Measurements from ENCODE around the gene MTMR12. TPM values are rescaled to one million over a fixed set of nuclear protein-coding genes. Genes with fewer than 3 reads are reported as not detected.

MTMR12 gene, protein sequence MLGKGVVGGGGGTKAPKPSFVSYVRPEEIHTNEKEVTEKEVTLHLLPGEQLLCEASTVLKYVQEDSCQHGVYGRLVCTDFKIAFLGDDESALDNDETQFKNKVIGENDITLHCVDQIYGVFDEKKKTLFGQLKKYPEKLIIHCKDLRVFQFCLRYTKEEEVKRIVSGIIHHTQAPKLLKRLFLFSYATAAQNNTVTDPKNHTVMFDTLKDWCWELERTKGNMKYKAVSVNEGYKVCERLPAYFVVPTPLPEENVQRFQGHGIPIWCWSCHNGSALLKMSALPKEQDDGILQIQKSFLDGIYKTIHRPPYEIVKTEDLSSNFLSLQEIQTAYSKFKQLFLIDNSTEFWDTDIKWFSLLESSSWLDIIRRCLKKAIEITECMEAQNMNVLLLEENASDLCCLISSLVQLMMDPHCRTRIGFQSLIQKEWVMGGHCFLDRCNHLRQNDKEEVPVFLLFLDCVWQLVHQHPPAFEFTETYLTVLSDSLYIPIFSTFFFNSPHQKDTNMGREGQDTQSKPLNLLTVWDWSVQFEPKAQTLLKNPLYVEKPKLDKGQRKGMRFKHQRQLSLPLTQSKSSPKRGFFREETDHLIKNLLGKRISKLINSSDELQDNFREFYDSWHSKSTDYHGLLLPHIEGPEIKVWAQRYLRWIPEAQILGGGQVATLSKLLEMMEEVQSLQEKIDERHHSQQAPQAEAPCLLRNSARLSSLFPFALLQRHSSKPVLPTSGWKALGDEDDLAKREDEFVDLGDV
- total RNA-seq (2012; rRNA removed): 20.3 and 21.3 TPM in 2 replicates
- polyA plus RNA-seq (2012; rRNA removed): 10.2 and 11.1 TPM in 2 replicates
- 4.4 and 5.4 TPM in 2 replicates for polyA plus RNA-seq (2012; cell fraction: cytosol; rRNA removed)
- 4.1 and 12.2 TPM in 2 replicates for polyA plus RNA-seq (2012; cell fraction: nucleus; rRNA removed; ENCODE audit: low replicate concordance)
- percentile 75 among the genes with signal in this experiment for Bru-seq, nascent RNA
- percentile 73 among the genes with signal in this experiment for BruChase-seq, experiment 1, labeled RNA remaining after a 6-hour chase
- BruChase-seq, experiment 2, labeled RNA remaining after a 2-hour chase: percentile 73 among the genes with signal in this experiment
- long read RNA-seq, partial matches to known transcripts: 3 of 56 reads
- long read RNA-seq, other reads (novel, unspliced or antisense): 52 of 56 reads

DNA sequence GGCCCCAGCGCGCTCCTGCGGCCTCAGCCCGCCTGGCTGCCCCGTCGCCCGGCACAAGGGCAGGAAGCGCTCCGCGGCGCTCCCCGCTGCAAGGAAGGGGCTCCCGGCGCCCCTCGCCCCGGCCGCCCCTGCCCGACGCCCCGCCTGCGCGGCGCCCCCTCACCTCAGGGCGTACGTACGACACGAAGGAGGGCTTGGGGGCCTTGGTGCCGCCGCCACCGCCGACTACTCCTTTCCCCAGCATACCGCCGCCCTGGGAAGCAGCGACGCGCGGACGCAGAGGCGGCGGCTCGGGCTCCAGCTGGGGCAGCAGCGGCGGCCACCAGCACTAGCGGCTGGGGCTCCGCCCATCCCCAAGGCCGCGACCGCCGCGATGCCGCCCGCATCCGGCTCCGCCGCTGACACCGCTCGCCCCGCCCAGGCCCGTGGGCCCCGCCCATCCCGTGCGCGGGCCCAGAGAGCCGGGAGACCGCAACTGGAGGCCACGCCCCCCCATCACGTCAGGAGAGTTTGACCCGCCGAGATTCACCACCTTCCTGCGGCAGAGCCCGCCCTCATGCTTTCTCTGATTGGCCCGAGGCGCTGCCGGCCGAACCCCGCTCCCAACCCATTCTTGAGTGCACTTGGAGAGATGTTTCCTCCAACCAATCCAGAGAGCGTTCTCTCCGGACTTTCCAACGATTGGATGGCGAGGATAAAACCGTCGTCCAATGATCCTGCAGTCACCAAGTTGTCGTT, at the start of gene MTMR12:
TSS of gene MTMR12 (minus strand) at position 345 of the 738 bp plus-strand sequence. CDS start at position 244, 101 bp downstream.
- H3K9me3 ChIP-seq (ENCODE audit: control insufficient read depth, insufficient read depth, low read length): no peaks in the 10 kb centered on the region
- 0 out of 2 replicates have a peak within 1 kb of the TSS, but pooled peaks have one; percentile 3 for H4K91ac ChIP-seq (ENCODE audit: insufficient read depth, low read depth, low read length)
- H2BK120ac ChIP-seq (ENCODE audit: low read depth, low read length): peak within 1 kb of the TSS; percentile 18; the same call in 1 of the 2 replicates
- H4K5ac ChIP-seq (ENCODE audit: low read depth, low read length): no peak within 1 kb of the TSS
- peaks cover 6% of the 10 kb centered on the region; the same call in 1 of the 2 replicates for H4K20me1 ChIP-seq (ENCODE audit: insufficient read depth, low read length)
- peaks cover 14 to 40% of the 10 kb centered on the region in 2 experiments; a peak in 3 of 4 replicates for H3K79me1 ChIP-seq (ENCODE audit: low read depth in 1 of 2, low read length in 2 of 2)
- H2BK20ac ChIP-seq (ENCODE audit: low read depth, low read length): no peak within 1 kb of the TSS; the same call in 1 of the 2 replicates
- peak within 1 kb of the TSS; percentile 78 for H3K9ac ChIP-seq (ENCODE audit: low read depth, low read length)
- peak within 1 kb of the TSS; percentile 78 for H3K14ac ChIP-seq (replicated peaks; ENCODE audit: low read depth, low read length)
- H3K56ac ChIP-seq (ENCODE audit: extremely low read depth, insufficient read depth, low read length): peak within 1 kb of the TSS; percentile 66; the same call in 1 of the 2 replicates
- no peaks in the 10 kb centered on the region; the same call in 1 of the 2 replicates for H3K36me3 ChIP-seq (ENCODE audit: control insufficient read depth, insufficient read depth, low read length)
- H2BK5ac ChIP-seq (ENCODE audit: low read depth, low read length, poor library complexity, severe bottlenecking): peak within 1 kb of the TSS; percentile 67
- dilution Hi-C loops (cut with HindIII; ENCODE audit: low sequenced_read_pairs, unreplicated experiment) (no loop called here), in situ Hi-C loops (cut with MboI; ENCODE audit: low sequenced_read_pairs) (no loop called here), intact Hi-C loops (cut with micrococcal nuclease) (loop anchor here (2.0 to 5.0 kb wide), 2 partner anchors 80 to 140 kb away; no protein-coding TSS in a partner anchor)
- POLR2A ChIA-PET (ENCODE audit: unreplicated experiment): interaction anchor here (0.6 kb wide), 1 partner anchor 142 kb away, joined by 4 read pairs; no protein-coding TSS in a partner anchor
- TF ChIP-seq NFE2L2 (IDR thresholded peaks at IDR 0.05; ENCODE audit: low read depth, low read length) (no peak), BHLHE40 (IDR thresholded peaks at IDR 0.05; ENCODE audit: low read depth, low read length) (peak; percentile 94), POLR2A (IDR thresholded peaks at IDR 0.05; ENCODE audit: low read depth, low read length) (peak; percentile 87), RCOR1 (IDR thresholded peaks at IDR 0.05; ENCODE audit: insufficient replicate concordance, low read length) (no peak), MAZ (IDR thresholded peaks at IDR 0.05; ENCODE audit: borderline replicate concordance, low read depth, low read length) (peak; percentile 68; the same call in 1 of the 2 replicates), RFX5 (IDR thresholded peaks at IDR 0.05; ENCODE audit: low read depth, low read length) (peak; percentile 77), FOS (IDR thresholded peaks at IDR 0.05; ENCODE audit: low read depth, low read length) (peak; percentile 65; the same call in 1 of the 2 replicates), MAFK (IDR thresholded peaks at IDR 0.05; ENCODE audit: low read depth, low read length) (no peak), MXI1 (IDR thresholded peaks at IDR 0.05; ENCODE audit: borderline replicate concordance, low read depth, low read length) (peak; percentile 58; the same call in 1 of the 2 replicates)
- TF ChIP-seq, protein P1, sequence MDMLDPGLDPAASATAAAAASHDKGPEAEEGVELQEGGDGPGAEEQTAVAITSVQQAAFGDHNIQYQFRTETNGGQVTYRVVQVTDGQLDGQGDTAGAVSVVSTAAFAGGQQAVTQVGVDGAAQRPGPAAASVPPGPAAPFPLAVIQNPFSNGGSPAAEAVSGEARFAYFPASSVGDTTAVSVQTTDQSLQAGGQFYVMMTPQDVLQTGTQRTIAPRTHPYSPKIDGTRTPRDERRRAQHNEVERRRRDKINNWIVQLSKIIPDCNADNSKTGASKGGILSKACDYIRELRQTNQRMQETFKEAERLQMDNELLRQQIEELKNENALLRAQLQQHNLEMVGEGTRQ (IDR thresholded peaks at IDR 0.05; ENCODE audit: low read depth, low read length): peak; percentile 28; the same call in 1 of the 2 replicates
- DNase-seq (peak; percentile 99), ATAC-seq (ENCODE audit: low read depth) (peak; percentile 95)
- peak within 1 kb of the TSS; percentile 90 for H3K23ac ChIP-seq (ENCODE audit: low read depth, low read length)
- no peaks in the 10 kb centered on the region for H3K27me3 ChIP-seq (ENCODE audit: control insufficient read depth, insufficient read depth, low read length)
- WGBS, 2 experiments (ENCODE audit: extremely low coverage in 2 of 2, insufficient read length in 1 of 2): 1% methylated on average over 77 of the region's 83 CpGs; no CpG with 5 or more reads in 1 of the 2 experiments
- H3K4me3 ChIP-seq (ENCODE audit: insufficient read depth, low read depth, low read length): peak within 1 kb of the TSS; percentile 66
- H2BK15ac ChIP-seq (ENCODE audit: low read depth, low read length): no peak within 1 kb of the TSS
- H3K4me2 ChIP-seq (ENCODE audit: low read depth, low read length): peak within 1 kb of the TSS; percentile 74
- peak within 1 kb of the TSS; percentile 99 for H2AFZ ChIP-seq (replicated peaks; ENCODE audit: low read length, poor library complexity)
- BruUV-seq (replicated peaks): no TSS peak
- no peak within 1 kb of the TSS for H3K18ac ChIP-seq (ENCODE audit: low read depth, low read length)
- peak within 1 kb of the TSS; percentile 85 for H2AK9ac ChIP-seq (replicated peaks; ENCODE audit: low read depth, low read length, poor library complexity)
- peak within 1 kb of the TSS; percentile 72 for H3K27ac ChIP-seq (ENCODE audit: insufficient read depth, low read length)
- peaks cover 5% of the 10 kb centered on the region for H3K4me1 ChIP-seq (ENCODE audit: control insufficient read depth, insufficient read depth, low read length)
- peaks cover 7% of the 10 kb centered on the region; the same call in 1 of the 2 replicates for H3K9me1 ChIP-seq (ENCODE audit: insufficient read depth, low read length)
- H4K8ac ChIP-seq (ENCODE audit: low read depth in 2 of 2, low read length in 2 of 2): peak within 1 kb of the TSS; percentile 59 to 65
- CTCF ChIA-PET: interaction anchor here (0.6 kb wide), 1 partner anchor 63 kb away, joined by 3 read pairs; no protein-coding TSS in a partner anchor
- H2AK5ac ChIP-seq (ENCODE audit: low read depth, low read length): peak within 1 kb of the TSS; percentile 43; the same call in 1 of the 2 replicates
- peak within 1 kb of the TSS; percentile 74 for H3K4ac ChIP-seq (ENCODE audit: low read depth, low read length)

Data from IMR-90 (cell line).